Measurements from ENCODE around the gene ATP6V1C2.
A peak's percentile ranks its signal among the peaks of the same experiment; 100 is the strongest.
"Not testable (repeated sequence)": the region's sequence is repeated elsewhere in the genome, so short reads cannot be mapped to it uniquely, and the experiment has no call there.

Gene ATP6V1C2

DNA sequence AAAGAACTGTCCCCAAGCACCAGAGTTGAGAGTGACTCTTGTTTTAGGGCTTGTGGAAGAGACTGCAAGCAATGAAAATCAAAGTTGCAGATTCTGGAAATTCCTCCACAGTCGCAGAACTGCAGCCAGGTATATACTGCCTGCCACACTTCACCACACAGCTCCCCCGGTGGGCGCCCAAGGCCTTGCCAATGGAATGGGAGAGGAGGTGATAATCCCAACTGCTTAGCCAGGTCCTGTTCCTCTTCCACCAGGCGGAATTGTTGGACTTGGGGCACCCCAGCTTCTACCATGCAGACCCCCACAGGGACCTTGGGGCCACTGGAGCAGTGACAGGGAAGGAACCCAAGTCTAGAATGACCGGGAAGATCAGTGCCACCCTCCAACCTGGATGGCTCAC is 96.0 kb downstream of the ATP6V1C2 start:
- no peak for DNase-seq

GRCh38 chr2:10818305-10818704 is 96.9 kb downstream of the ATP6V1C2 start:
- DNase-seq: not testable (repeated sequence)

DNA sequence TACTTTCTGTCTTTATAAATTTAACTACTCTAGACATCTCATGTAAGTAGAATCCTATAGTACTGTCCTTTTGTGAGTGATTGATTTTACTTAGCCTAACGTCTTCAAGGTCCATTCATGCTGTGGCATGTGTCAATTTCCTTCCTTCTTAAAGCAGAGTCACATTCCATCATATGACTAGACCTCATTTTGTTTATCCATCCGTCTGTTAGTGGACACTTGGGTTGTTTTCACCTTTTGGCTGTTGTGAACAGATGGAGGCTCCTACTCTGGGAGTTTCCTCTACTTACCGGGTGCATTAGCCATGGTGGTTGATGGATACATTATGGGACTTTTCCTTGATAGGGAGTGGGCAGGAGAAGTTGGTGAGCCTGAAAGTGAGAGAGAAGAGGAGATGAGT is 97.6 kb downstream of the ATP6V1C2 start:
- DNase-seq: no peak

GRCh38 chr2:10819714-10820314 is 98.4 kb downstream of the ATP6V1C2 start:
- no peak for DNase-seq

GRCh38 chr2:10820562-10820961 is 99.1 kb downstream of the ATP6V1C2 start:
- DNase-seq: no peak

DNA sequence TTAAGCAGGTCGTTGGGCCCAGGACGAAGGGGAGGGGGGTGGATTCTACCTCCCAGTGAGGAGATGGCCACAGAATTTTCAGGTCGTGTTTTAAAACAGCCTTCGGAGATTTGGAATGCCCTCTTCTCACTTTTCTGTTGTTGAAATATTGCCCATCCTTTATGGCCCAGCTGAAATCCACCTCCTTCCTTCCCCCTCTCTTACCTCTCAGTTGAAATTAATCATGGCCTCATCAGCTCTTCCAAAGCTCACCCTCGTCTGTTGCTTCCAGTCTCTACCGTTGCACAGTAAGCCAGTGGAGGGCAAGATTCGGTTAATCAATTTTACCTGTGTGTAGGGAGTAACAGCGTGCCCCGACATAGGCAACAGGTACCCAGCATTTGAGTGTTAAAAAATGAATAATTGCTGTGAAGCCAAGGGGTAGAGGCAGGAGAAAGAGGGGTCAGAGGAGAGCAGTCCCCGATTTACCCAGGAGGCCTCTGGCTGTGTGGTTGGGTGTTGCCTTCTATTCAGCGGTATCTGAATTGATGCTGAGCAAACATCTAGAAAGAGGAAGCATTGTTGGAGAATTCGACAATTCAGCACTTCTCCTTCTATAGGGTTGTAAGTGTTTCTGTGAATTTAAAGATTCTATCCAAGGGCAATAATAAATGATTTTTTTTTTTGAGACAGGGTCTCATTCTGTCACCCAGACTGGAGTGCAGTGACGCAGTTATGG is 99.7 kb downstream of the ATP6V1C2 start:
- DNase-seq: no peak

- no peak for DNase-seq
Observed at GRCh38 chr2:10824191-10824590, 102.8 kb downstream of the ATP6V1C2 start.

DNA sequence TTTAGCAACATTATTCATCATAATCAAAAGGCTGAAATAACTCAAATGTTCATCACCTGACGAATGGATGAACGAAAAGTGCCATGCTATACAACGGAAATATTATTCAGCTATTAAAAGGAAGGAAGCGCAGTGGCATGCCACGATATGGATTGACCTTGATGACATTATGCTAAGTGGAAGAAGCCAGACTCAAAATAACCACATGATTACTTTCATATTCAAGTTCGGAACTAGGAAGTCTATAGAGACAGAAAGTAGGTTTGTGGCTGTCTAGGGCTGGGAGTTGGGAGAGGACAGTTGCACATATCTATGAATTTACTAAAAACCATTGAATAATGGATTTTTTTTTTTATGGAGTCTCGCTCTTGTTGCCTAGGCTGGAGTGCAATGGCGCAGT is 104.6 kb downstream of the ATP6V1C2 start:
- DNase-seq: no peak

- no peak for DNase-seq
Observed at GRCh38 chr2:10826625-10827024, 105.2 kb downstream of the ATP6V1C2 start.

- DNase-seq: no peak
Observed at GRCh38 chr2:10828346-10828745, 106.9 kb downstream of the ATP6V1C2 start.

DNA sequence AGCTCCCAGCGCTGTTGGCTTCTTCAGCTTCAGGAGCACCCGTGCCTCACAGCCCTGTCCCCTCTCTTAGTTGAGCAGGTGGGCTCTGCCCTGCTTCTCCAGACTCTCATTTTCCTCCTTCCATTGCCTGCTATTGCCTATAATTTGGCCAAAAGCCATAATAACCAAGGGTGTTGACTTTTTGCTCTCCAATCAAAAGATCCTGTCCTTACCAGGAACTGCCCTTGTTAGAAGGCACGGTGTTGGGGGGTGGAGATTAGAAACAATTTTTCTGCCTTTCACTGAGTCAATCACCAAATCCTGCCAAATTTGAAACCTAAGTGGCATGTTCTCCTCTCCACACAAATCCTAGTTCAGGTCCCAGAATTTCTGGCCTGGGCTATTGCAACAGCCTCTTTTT is 107.9 kb downstream of the ATP6V1C2 start:
- no peak for DNase-seq

DNA sequence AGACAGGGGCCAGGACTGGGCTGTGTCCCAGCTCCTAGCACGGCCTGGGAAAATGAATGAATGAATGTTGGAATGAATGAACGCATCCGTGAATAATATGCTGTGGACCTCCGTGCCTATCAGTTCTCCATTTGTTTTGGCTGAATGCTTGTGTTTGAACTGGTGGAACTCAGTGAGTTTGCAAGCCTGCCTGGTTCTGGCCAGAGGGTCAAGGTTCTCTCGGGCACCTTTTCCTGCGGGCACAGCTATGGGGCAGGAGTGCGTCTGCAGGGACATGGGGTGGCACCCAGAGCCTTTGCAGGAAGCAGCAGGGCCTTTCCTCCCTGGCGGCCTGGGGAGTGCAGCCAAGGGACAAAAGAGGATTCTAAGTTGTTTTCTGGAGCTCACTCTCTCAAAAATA is 108.8 kb downstream of the ATP6V1C2 start:
- no peak for DNase-seq

DNA sequence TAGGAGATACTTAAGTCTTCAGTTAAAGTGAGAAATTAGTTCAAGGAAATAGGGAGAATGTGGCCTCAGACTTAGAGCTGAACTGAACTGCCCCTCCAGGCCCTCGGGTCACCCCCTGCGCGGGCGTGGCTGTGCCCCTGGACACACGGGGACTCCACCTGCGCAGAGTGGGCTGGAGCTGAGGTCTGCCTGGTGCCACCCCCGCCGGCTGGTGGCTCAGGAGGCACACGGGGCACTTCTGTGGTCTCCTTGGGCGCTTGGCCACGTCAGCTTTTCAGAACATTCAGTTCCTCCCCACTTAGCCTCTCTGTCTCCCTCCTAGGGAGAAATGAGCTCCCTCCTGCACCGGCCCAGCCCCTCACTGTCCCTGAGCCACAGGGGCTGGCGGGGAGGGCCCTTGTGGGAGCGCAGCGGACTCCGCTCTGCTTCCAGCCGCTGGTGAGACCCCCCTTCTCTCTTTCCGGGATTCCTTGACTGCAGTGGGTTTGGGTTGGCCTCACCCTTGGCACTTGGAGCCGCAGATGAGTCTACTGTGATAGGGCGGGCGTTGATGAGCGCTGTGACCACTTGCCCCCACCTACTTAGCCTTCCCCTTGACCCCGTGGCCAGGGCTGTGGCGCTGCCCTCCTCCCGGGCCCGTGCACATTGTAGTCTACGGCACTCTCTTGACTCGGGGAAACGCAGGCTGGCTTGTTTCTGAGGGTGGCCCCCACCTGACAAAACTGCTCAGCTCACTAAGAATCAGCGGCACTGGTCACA is 109.4 kb downstream of the ATP6V1C2 start:
- DNase-seq: no peak

DNA sequence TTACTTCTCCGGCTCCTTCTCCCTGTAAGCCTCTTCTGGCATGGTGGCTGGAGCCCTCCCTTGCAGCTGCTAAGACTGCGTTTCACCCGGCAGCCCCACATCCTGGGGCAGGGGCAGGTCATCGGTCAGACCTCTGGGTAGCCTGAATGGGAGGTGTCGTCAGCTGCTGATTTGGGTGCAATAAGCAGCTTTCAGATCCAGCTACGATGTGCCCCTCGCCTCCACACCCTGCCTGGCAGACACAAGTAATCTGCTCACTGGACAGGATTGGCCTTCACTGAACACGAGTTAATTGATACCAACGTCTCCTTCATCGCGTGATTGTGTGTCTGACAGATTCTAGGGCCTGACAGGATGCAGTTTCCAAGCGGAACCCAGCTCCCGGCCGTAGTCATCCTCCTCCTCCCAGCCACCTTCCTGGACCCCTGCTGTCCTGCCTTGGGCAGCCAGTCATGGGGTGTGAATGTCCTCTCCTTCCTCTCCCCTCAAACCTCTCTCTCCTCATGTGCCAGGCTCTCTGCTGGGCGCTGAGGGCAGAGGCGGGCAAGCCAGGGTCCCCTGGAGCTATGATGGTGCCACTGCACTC is 110.1 kb downstream of the ATP6V1C2 start:
- DNase-seq: no peak

DNA sequence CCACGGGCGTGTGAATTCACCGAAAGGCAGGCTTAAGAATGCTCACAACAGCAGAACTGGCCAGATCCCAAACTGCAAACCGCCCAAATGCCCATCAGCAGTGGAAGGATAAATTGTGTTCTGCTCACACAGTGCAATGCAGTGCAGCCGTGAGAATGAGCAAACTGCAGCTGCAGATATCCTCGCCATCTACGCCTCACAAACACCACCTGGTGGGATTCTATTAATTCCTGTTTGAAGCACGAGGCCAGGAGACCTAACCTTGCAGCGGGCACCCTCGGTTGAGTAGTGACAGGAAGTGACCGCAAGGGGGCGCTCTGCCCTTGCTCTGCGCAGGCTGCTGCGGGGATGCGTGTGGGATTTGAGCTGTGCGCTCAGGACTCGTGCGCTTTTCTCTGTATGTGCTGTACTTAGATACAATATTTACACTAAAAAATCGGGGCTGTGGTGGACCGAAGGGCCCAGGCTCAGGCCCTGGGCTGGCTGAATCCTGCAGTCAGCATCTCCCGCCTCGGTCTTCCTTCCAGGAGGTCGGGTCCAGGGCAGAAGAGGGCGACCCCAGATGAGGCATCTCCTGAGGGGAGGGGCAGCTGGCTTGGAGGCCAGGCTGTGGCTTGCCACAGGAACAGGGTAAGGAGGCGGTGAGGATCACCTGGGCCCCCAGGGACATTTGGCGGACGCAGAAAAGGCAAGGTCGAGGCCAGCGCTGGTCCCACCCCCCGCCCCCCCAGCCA is 110.9 kb downstream of the ATP6V1C2 start:
- peak; percentile 91 to 92 for DNase-seq

GRCh38 chr2:10833021-10833420 is 111.6 kb downstream of the ATP6V1C2 start:
- DNase-seq: no peak

DNA sequence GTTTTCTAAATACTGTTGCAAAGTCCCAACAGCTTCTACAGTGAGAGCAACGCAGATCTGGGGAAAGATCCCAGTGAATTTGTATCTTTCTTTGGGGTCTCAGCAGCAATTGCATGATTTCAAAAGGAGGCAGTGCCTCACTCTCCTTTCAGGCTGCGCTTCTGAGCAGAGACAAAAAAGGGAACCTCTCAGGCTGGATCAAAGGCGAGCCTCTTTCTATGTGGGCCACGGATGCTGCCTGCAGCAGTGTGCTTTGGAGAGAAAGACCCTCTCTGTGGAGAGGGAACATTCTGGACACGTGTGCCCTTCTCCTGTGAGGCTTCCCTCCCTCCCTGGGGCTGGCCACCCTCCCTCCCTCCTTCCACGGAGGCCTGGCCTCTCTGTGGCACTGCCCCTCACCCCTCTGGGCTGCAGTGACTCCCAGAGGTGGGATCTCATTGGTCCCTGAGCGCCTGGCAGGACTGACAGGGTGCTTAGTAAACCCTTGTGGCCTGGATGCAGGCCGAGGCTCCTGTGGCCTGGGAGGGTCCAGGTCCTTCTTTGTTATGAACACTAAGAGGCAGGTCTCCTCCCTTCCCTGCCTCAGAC is 112.7 kb downstream of the ATP6V1C2 start:
- no peak for DNase-seq
